SJSA1 (cell line): Measurements from ENCODE around the gene TMEM9B. TPM values are rescaled to one million over a fixed set of nuclear protein-coding genes. Genes with fewer than 3 reads are reported as not detected.
"Not testable (repeated sequence)": the region's sequence is repeated elsewhere in the genome, so short reads cannot be mapped to it uniquely, and the experiment has no call there.

ENCODE experiments used
- DNase-seq, 2 experiments: peaks; one replicate each; pipeline ENCODE4 v3.0.0-alpha.2; 2015 to 2020; ENCODE audit warnings: low spot score in 2 of 2, low read depth in 1 of 2
- H3K27ac ChIP-seq: fragments of 250-450 bp; sonication (Bioruptor Pico); 2 replicates; pipeline ENCODE4 v1.5.1; 2020; ENCODE audit warnings: mild to moderate bottlenecking, moderate library complexity
- H3K27me3 ChIP-seq: fragments of 250-450 bp; sonication (Bioruptor Pico); replicated peaks from 2 replicates; pipeline ENCODE4 v1.5.1; 2020; ENCODE audit warnings: mild to moderate bottlenecking, moderate library complexity
- H3K36me3 ChIP-seq: fragments of 250-450 bp; sonication (Bioruptor Pico); 2 replicates; pipeline ENCODE4 v1.5.1; 2020; ENCODE audit warnings: mild to moderate bottlenecking
- H3K4me1 ChIP-seq: fragments of 250-450 bp; sonication (Bioruptor Pico); replicated peaks from 2 replicates; pipeline ENCODE4 v1.6.1; 2021; ENCODE audit warnings: mild to moderate bottlenecking
- H3K4me3 ChIP-seq: fragments of 250-450 bp; sonication (Bioruptor Pico); 2 replicates; pipeline ENCODE4 v1.5.1; 2020; ENCODE audit warnings: mild to moderate bottlenecking
- H3K9me3 ChIP-seq: fragments of 250-450 bp; sonication (Bioruptor Pico); replicated peaks from 2 replicates; pipeline ENCODE4 v1.5.1; 2020; ENCODE audit warnings: mild to moderate bottlenecking
- total RNA-seq: library from RNA; depleted of rRNA; stranded (reverse); fragments of >200 nt; shearing (Covaris generic); gene quantifications from 2 replicates; pipeline ENCODE4 v1.2.3, GENCODE V29; 2014

The TMEM9B gene
- total RNA-seq, 1 experiment from 2014 or later, result 27.3 TPM

DNA sequence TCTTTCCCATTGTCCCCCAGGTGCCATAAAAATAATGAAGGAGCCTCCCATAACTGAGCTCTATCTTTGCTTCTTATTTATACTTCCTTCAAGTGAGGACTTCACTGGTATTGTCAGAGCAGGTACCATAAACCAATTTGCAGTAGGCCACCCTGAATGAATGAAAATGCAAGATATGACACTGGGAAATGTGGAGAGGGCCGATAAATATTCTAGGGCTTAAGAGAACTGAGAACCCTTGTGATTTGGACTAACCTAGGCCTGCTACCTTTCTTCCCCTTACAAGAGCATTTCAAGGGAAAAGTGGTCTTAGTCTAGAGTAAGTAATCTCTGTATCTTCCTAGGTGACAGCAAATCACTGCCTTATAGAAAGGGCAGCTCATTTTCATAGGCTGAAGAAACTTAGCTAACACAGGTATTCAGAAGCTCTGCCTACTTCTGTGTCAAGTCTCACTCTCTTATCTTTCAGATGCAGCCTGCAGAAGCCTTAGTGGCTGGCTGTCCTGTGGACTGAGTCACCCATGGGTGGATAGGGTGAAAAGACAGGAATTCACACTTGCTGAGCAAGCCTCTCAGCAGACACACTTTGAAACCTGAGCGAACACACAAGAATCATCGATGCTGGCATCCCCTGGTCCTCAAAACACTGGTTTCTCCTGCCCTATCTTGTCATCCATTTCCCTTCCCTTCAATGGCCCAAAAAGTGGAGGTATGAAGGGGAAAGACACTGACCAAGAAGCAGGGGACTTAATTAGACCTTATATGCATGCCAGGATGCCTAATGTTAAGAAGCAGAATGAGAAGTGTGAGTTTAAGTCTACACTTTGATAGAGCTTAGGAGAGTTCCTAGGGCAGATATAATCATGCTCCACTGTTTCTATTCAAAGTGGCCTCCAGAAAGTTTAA lies 24.3 kb upstream of the TMEM9B start:
- DNase-seq, result no peak
- H3K36me3 ChIP-seq, result no peaks in the 10 kb centered on the region
- H3K27ac ChIP-seq, result no peak overlapping the region; the same call in 1 of the 2 replicates

DNA sequence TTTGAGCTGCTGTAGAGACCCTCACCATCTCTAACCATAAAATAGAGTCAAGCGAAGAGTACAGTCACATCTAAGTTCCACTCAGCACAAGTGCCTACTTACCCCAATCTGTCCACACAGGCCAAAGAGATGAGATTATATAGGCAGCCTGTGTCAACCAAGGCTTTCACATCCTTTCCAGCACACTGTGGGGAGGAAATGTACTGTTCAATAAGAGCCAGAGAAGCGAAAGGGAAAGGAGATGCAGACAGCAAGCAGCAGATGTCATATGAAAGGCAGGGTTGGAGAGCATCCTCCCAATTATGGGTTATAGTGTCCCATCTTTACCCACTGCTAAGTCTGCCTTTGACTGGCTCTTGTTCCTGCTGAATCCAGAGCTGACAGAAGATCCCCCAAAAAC lies 23.2 kb upstream of the TMEM9B start:
- H3K9me3 ChIP-seq, result no peaks in the 10 kb centered on the region
- no peak for DNase-seq
- H3K4me3 ChIP-seq, result no peak overlapping the region
- no peaks in the 10 kb centered on the region for H3K27me3 ChIP-seq
- H3K4me1 ChIP-seq, result peaks cover 15% of the 10 kb centered on the region
- no peaks in the 10 kb centered on the region for H3K36me3 ChIP-seq
- no peak overlapping the region for H3K27ac ChIP-seq

More for the DNA sequence above, 24.3 kb upstream of the TMEM9B start:
- Histone ChIP-seq H3K4me1 (peaks cover 15% of the 10 kb centered on the region), H3K27me3 (no peaks in the 10 kb centered on the region), H3K4me3 (no peak overlapping the region), H3K9me3 (no peaks in the 10 kb centered on the region)

DNA sequence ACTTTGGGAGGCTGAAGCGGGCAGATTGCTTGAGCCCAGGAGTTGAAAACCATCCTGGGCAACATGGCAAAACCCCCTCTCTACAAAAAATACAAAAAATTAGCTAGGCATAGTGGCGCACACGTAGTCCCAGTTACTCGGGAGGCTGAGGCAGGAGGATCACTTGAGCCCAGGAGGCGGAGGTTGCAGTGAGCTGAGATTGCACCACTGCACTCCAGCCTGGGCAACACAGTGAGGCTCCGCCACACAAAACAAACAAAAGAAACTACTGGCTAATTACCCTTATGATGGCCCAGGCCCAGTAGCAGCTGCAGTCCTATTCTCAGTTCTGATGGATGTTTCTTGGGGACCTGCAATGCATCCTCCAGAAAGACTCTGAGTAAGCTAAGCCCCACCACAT lies 22.5 kb upstream of the TMEM9B start:
- not testable (repeated sequence) for H3K36me3 ChIP-seq, H3K4me3 ChIP-seq, H3K27me3 ChIP-seq, DNase-seq, H3K9me3 ChIP-seq, H3K27ac ChIP-seq
- H3K4me1 ChIP-seq, result peaks cover 15% of the 10 kb centered on the region

DNA sequence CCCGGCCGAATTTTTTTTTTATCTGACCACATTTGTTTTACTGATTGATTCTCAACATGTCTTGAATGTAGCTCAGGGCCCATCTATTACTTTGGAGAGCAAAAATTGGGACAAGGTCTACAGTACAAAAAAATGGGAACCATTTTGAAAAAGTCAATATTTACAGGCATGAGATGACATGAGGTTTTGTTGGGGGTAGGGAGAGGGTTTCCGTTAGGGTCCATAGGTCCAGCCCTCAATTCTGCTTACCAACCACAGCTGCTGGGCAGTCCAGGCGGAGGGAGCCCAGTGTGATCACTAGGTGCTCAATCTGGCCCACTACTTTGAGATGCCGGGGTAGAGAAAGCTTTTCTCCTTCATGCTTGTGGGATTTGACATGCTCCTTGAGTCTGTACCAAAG lies 21.2 kb upstream of the TMEM9B start:
- Histone ChIP-seq H3K27me3 (no peaks in the 10 kb centered on the region), H3K4me3 (no peak overlapping the region), H3K4me1 (peaks cover 15% of the 10 kb centered on the region), H3K27ac (no peak overlapping the region), H3K9me3 (no peaks in the 10 kb centered on the region), H3K36me3 (no peaks in the 10 kb centered on the region)
- DNase-seq, result no peak

DNA sequence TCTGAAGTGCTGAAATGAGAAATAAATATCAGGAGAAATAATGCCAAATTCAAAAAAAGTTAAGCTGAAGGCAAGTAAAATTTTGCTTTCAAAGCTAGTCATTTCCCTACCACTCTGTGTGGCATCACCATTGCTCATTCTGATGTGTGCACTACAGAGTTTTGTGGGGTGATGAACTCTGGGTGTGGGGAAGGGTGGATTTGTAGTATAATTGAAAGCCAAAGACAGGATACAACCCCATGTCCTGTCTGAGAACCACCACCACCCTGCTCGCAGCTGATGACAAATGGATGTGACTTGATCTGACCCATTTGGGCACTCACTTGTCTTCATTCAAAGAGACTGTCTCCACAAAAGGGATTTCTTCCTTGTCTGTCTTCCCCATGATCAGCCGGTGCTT lies 19.3 kb upstream of the TMEM9B start:
- Histone ChIP-seq H3K27ac (no peak overlapping the region), H3K4me3 (no peak overlapping the region), H3K9me3 (no peaks in the 10 kb centered on the region), H3K27me3 (no peaks in the 10 kb centered on the region), H3K36me3 (no peaks in the 10 kb centered on the region), H3K4me1 (peaks cover 2% of the 10 kb centered on the region; the same call in 1 of the 2 replicates)
- no peak for DNase-seq

DNA sequence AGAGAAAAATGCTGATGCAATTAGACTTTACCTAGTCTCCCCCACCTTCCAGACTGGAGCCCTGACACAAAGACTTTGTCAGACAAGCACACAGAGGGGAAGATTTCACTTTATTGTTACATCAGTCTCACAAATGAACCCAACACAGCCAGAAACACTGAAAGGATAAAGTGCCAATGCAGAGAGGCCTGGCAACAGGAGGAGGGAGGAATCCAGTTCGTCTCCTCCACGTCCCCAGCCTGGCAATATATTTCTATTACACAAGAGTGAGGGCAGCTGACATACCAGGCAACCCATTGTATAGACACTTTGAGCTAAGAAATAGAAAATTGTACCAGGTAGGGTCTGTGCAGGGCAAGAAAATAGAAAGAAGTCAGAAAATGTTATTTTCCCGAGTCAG lies 16.2 kb upstream of the TMEM9B start:
- Histone ChIP-seq H3K27ac (no peak overlapping the region), H3K4me1 (no peaks in the 10 kb centered on the region), H3K27me3 (no peaks in the 10 kb centered on the region), H3K9me3 (no peaks in the 10 kb centered on the region), H3K4me3 (no peak overlapping the region), H3K36me3 (no peaks in the 10 kb centered on the region)
- no peak for DNase-seq

DNA sequence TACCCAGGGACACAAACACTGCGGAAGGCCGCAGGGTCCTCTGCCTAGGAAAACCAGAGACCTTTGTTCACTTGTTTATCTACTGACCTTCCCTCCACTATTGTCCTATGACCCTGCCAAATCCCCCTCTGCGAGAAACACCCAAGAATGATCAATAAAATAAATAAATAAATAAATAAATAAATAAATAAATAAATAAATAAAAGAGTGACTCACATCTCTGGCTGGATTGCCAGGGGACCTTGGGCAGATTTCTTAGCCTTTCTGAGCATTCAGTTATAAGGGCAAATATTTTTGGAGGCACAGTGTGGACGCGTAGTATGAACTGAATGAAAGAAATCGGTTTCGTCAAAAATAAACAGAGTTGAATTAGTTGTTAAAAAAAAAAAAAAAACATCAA lies 15.1 kb upstream of the TMEM9B start:
- H3K4me1 ChIP-seq, DNase-seq, H3K9me3 ChIP-seq, H3K36me3 ChIP-seq, H3K4me3 ChIP-seq, H3K27me3 ChIP-seq, H3K27ac ChIP-seq: not testable (repeated sequence)

DNA sequence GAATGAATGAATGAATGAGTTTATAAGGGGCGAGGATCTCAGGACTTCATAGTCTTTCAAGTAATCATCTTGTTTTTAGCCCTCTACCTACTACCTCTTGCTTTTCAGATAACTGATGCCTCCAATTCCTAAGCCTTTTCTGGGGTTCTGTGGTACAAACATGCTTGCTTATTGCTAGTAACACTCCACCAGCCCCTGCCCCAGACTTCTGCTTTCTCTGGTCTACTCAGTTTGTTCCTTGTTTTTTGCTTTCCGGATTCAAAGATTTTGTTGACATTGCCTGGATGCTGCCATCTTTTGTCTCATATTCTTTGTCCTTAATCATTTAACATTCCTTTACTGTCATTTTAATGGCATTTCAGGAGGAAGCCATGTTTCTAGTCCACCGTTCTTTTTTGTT lies 8.9 kb upstream of the TMEM9B start:
- H3K36me3 ChIP-seq, result no peaks in the 10 kb centered on the region
- no peak for DNase-seq
- no peaks in the 10 kb centered on the region for H3K4me1 ChIP-seq

DNA sequence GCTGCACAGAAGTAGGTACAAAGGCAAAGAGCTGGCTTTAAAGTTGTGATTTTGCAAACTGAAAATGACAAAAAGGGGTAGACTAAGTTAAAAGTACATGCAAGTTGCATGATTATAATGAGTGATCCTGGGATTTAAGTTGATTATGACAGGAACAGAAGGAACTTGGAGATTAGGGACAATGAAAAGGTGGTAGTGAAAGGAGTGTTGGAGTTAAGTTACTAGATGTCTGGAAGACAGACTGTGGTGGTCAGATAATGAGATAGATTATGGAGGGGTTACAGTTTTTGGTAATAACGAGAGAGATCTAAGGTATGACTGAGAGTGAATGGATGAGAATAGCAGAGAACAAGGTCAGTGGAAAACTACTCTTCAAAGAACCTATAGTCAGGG lies 7.7 kb upstream of the TMEM9B start:
- no peak for DNase-seq
- no peaks in the 10 kb centered on the region for H3K9me3 ChIP-seq
- no peak overlapping the region for H3K27ac ChIP-seq
- no peaks in the 10 kb centered on the region for H3K4me1 ChIP-seq
- H3K4me3 ChIP-seq, result no peak overlapping the region
- H3K36me3 ChIP-seq, result no peaks in the 10 kb centered on the region
- no peaks in the 10 kb centered on the region for H3K27me3 ChIP-seq

More for the DNA sequence above, 8.9 kb upstream of the TMEM9B start:
- H3K27ac ChIP-seq, result no peak overlapping the region
- H3K4me3 ChIP-seq, result no peak overlapping the region
- H3K27me3 ChIP-seq, result no peaks in the 10 kb centered on the region
- no peaks in the 10 kb centered on the region for H3K9me3 ChIP-seq

DNA sequence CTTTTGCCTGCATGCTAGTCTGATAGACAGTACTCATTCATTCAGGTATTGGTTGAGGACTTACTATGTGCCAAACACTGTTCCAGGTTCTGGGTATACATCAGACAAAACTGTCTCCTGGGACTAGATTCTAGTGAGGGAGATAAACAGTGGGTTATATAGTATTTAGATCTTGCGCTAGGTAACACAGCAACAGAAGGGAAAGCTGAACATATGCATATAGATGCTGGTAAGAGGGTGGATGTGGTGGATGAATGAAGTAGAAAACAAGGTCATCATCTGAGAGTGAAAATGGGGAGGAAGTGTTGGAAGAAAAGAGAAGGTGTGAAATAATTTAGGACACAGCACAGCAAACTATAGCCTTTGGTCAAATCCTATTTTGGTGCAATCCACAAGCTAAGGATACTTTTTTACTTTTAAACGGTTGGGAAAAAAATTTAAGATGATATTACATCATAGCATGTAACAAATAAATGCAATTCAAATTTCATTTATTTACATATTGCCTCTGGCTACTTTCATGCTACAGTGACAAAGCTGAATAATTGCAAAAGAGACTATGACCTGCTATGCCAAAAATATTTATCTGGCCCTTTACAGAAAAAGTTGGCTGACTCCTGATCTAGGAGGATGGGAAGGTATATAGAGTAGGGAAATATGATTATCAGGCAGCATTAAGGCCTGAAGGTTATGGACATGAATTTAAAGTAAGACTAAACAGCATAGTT lies 7.1 kb upstream of the TMEM9B start:
- Histone ChIP-seq H3K36me3 (no peaks in the 10 kb centered on the region), H3K4me3 (no peak overlapping the region), H3K27me3 (no peaks in the 10 kb centered on the region), H3K4me1 (no peaks in the 10 kb centered on the region), H3K27ac (no peak overlapping the region), H3K9me3 (no peaks in the 10 kb centered on the region)
- DNase-seq, result no peak

DNA sequence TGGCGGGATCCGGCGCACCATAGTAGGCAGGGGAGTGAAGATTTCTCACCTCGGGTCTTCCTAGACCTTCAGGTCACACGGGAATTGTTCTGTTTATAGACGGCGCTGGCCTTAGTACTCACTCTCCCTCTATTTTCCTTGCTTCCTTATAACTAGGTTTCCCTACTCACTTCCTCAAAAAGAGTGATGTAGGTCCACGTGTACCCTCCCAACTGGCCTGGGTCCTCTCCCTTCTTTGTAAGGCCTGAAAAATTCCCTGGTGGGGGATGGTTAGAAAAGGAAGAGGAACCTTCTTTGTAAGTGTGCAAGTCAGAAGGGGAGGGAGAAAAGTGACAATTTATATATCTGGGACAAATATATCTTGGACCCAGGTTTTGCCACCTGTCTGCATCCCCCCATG lies 2.9 kb upstream of the TMEM9B start:
- peaks cover 8% of the 10 kb centered on the region; the same call in 1 of the 2 replicates for H3K36me3 ChIP-seq
- H3K4me1 ChIP-seq, result peaks cover 8% of the 10 kb centered on the region
- H3K9me3 ChIP-seq, result no peaks in the 10 kb centered on the region
- DNase-seq, result no peak
- no peak overlapping the region for H3K27ac ChIP-seq
- H3K27me3 ChIP-seq, result no peaks in the 10 kb centered on the region
- H3K4me3 ChIP-seq, result no peak overlapping the region

DNA sequence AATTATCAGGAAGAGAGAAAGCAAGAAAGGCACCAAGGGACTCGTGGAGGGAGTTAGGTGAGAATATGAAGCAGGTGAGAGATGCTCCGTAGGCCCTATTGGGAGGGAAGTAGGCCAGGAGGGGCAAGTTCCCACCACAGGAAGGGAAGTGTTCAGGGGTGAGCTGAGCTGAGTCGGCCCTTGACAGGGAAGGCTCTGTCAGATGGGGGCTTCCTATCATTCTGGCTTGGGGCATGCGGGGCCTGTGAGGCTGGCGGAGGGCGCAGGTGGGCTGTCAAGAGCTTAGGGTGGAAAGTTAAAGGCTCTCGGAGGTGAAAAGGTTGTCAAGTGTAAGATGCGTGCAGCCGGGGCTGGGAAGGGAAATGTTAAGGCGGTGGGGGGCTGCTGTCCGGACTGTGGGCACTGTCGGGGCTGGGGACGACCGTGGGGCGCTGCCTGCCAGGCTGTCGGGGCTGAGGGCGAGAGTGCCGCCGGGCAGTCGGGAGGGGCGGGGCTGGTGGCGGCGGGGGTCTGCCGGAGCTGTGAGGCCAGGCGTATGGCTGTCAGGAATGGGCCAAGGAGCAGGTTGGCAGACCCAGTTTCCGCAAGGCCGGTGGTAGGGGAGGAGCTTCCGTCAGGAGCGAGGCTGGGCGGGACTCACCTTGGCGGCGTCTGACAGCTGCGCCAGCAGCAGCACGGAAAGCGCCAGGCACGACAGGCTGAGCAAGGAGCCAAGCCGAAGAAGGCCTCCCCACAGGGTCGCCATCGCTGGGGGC lies 496 bp downstream of the TMEM9B start:
- peak in 1 of 2 experiments; percentile 50 for DNase-seq
- Histone ChIP-seq H3K36me3 (peaks cover 8% of the 10 kb centered on the region; the same call in 1 of the 2 replicates), H3K9me3 (no peaks in the 10 kb centered on the region)

DNA sequence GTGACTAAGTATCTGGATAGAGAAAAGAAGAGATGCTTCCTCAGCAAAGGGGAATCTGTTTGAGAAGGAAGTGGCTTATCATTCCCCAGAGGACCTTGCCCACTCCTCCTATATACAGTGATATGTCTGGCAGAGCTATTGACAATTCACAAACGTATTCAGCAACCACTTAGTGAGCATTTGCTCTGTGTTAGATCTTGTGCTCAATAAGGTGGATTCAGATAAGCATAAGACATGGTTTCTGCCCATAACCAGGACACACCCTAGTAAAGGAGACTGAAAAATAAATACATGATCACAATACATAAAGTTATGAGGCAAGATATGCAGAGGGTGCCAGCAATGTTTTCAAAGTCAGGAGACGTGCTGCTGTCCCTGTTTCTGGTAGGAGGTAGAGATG lies 1.4 kb downstream of the TMEM9B start:
- DNase-seq, result no peak
- Histone ChIP-seq H3K4me3 (no peak overlapping the region; the same call in 1 of the 2 replicates), H3K27me3 (no peaks in the 10 kb centered on the region), H3K9me3 (no peaks in the 10 kb centered on the region), H3K36me3 (peaks cover 8% of the 10 kb centered on the region; the same call in 1 of the 2 replicates), H3K27ac (no peak overlapping the region), H3K4me1 (peaks cover 12% of the 10 kb centered on the region)

More for the DNA sequence above, 496 bp downstream of the TMEM9B start:
- Histone ChIP-seq H3K27ac (peak overlapping the region; percentile 84), H3K4me1 (peaks cover 12% of the 10 kb centered on the region), H3K27me3 (no peaks in the 10 kb centered on the region), H3K4me3 (peak overlapping the region; percentile 85)
